ENCODE measurements around the gene SORT1. TPM values are rescaled to one million over a fixed set of nuclear protein-coding genes. Genes with fewer than 3 reads are reported as not detected.
A peak's percentile ranks its signal among the peaks of the same experiment; 100 is the strongest.

SORT1 gene
- total and polyA plus RNA-seq, 2 of the 13 experiments (the other 11 are each of a cell fraction or from before 2014, with no cell fraction given), result 32.4 to 93.0 TPM

- TF ChIP-seq ZNF280D (CRISPR knock-in tag; IDR thresholded peaks at IDR 0.05), result peak; percentile 91; the same call in 1 of the 2 replicates
- TF ChIP-seq RXRB (CRISPR knock-in tag; IDR thresholded peaks at IDR 0.05; ENCODE audit: borderline replicate concordance), result peak; percentile 77; the same call in 1 of the 2 replicates
- TF ChIP-seq POGK (CRISPR knock-in tag; conservative IDR thresholded peaks at IDR 0.05), result peak; percentile 70; the same call in 1 of the 2 replicates
- no peak for TF ChIP-seq FOXO4 (CRISPR knock-in tag; conservative IDR thresholded peaks at IDR 0.05)
- no peak for TF ChIP-seq ZFP36L1 (CRISPR knock-in tag; IDR thresholded peaks at IDR 0.05)
- peak; percentile 84; the same call in 1 of the 2 replicates for TF ChIP-seq HOXA5 (CRISPR knock-in tag; IDR thresholded peaks at IDR 0.05)
- TF ChIP-seq GPN1 (CRISPR knock-in tag; IDR thresholded peaks at IDR 0.05; ENCODE audit: borderline replicate concordance), result no peak
- peak; percentile 86 for TF ChIP-seq ZNF121 (CRISPR knock-in tag; IDR thresholded peaks at IDR 0.05)
- peak; percentile 99 for TF ChIP-seq STAG1 (CRISPR knock-in tag; IDR thresholded peaks at IDR 0.05)
- TF ChIP-seq CBX1 (IDR thresholded peaks at IDR 0.05; ENCODE audit: low read depth), result no peak
- TF ChIP-seq CC2D1A (CRISPR knock-in tag; IDR thresholded peaks at IDR 0.05), result no peak
- TF ChIP-seq ZFP37 (CRISPR knock-in tag; IDR thresholded peaks at IDR 0.05; ENCODE audit: borderline replicate concordance), result 0 out of 2 replicates have a peak, but pooled peaks have one; percentile 72
- TF ChIP-seq PRDM4 (CRISPR knock-in tag; IDR thresholded peaks at IDR 0.05; ENCODE audit: borderline replicate concordance), result no peak
- TF ChIP-seq ZBTB42 (CRISPR knock-in tag; IDR thresholded peaks at IDR 0.05), result no peak
- no peak for TF ChIP-seq AGO1 (IDR thresholded peaks at IDR 0.05; ENCODE audit: low read depth, low read length, poor library complexity, severe bottlenecking)
Measured at GRCh38 chr1:109263597-109264378, 133.9 kb downstream of the SORT1 start (continued).
